WTC11 (cell line): Measurements from ENCODE around the gene DUSP2. TPM values are rescaled to one million over a fixed set of nuclear protein-coding genes. Genes with fewer than 3 reads are reported as not detected.

Experiments
- ATAC-seq: fragments of 200-7000 bp; cut with Tn5 transposase; 2 replicates; pipeline ENCODE4 v1.10.0; 2021; ENCODE audit warnings: mild to moderate bottlenecking, moderate library complexity
- CTCF ChIA-PET: fragments of 300-600 bp; sonication (Branson Sonifier 250); formaldehyde crosslinking; loops from one replicate; lab custom pipeline; 2021; ENCODE audit warnings: antibody characterized with exemption; lab: Charles Lee
- POLR2A ChIA-PET: fragments of 350-600 bp; sonication (Branson Sonifier 250); formaldehyde crosslinking; loops from one replicate; lab custom pipeline; 2021; ENCODE audit warnings: antibody characterized with exemption; lab: Charles Lee
- DNase-seq: peaks from one replicate; pipeline ENCODE4 v3.0.0; 2021; ENCODE audit warnings: low spot score
- H3K27ac Mint-ChIP-seq: 2 replicates; pipeline ENCODE4 v1.8.0; 2021; ENCODE audit warnings: mixed read lengths
- H3K27me3 Mint-ChIP-seq: 2 replicates; pipeline ENCODE4 v1.8.0; 2021; ENCODE audit warnings: low read depth, mild to moderate bottlenecking, moderate library complexity, mixed read lengths
- H3K36me3 Mint-ChIP-seq: 2 replicates; pipeline ENCODE4 v1.8.0; 2021; ENCODE audit warnings: mixed read lengths
- H3K4me1 Mint-ChIP-seq: 2 replicates; pipeline ENCODE4 v1.8.0; 2022; ENCODE audit warnings: mixed read lengths
- H3K4me3 Mint-ChIP-seq: 2 replicates; pipeline ENCODE4 v1.8.0; 2021; ENCODE audit warnings: mild to moderate bottlenecking, moderate library complexity, mixed read lengths
- H3K9me3 Mint-ChIP-seq: 2 replicates; pipeline ENCODE4 v1.8.0; 2021; ENCODE audit warnings: mixed read lengths
- ATF3 ChIP-seq: sonication (generic); formaldehyde crosslinking; conservative IDR thresholded peaks from 2 replicates; pipeline ENCODE4 v1.8.1; 2022; ENCODE audit warnings: mild to moderate bottlenecking, missing genetic modification reagents
- CREM ChIP-seq: sonication (generic); formaldehyde crosslinking; IDR thresholded peaks from 2 replicates; pipeline ENCODE4 v1.8.1; 2022; ENCODE audit warnings: mild to moderate bottlenecking, missing genetic modification reagents, moderate library complexity
- ELF4 ChIP-seq: sonication (generic); formaldehyde crosslinking; IDR thresholded peaks from 2 replicates; pipeline ENCODE4 v1.8.1; 2022; ENCODE audit warnings: low read depth, mild to moderate bottlenecking, moderate library complexity, missing genetic modification reagents
- ERG ChIP-seq: fragments of 250-450 bp; sonication (Bioruptor Pico); IDR thresholded peaks from 2 replicates; pipeline ENCODE4 v1.8.0; 2021; ENCODE audit warnings: mild to moderate bottlenecking
- ESRRA ChIP-seq: sonication (generic); formaldehyde crosslinking; IDR thresholded peaks from 2 replicates; pipeline ENCODE4 v1.8.1; 2022; ENCODE audit warnings: mild to moderate bottlenecking, missing genetic modification reagents, borderline replicate concordance
- HMGA2 ChIP-seq: fragments of 250-450 bp; sonication (Bioruptor Pico); IDR thresholded peaks from 2 replicates; pipeline ENCODE4 v1.4.0; 2021; ENCODE audit warnings: mild to moderate bottlenecking, moderate library complexity
- KAT7 ChIP-seq: sonication (generic); formaldehyde crosslinking; IDR thresholded peaks from 2 replicates; pipeline ENCODE4 v1.8.1; 2023; ENCODE audit warnings: missing genetic modification reagents, mild to moderate bottlenecking, borderline replicate concordance
- NFE2L1 ChIP-seq: sonication (generic); formaldehyde crosslinking; IDR thresholded peaks from 2 replicates; pipeline ENCODE4 v1.8.1; 2023; ENCODE audit warnings: missing genetic modification reagents
- NR3C1 ChIP-seq: sonication (generic); formaldehyde crosslinking; conservative IDR thresholded peaks from 2 replicates; pipeline ENCODE4 v1.8.1; 2023; ENCODE audit warnings: low read depth, mild to moderate bottlenecking, missing genetic modification reagents
- PREB ChIP-seq: sonication (generic); formaldehyde crosslinking; IDR thresholded peaks from 2 replicates; pipeline ENCODE4 v1.8.1; 2022; ENCODE audit warnings: mild to moderate bottlenecking, missing genetic modification reagents, moderate library complexity, borderline replicate concordance
- TCF7 ChIP-seq: sonication (generic); formaldehyde crosslinking; IDR thresholded peaks from 2 replicates; pipeline ENCODE4 v1.8.0; 2022; ENCODE audit warnings: mild to moderate bottlenecking, low read depth, missing genetic modification reagents, moderate library complexity
- TP53 ChIP-seq: sonication (generic); formaldehyde crosslinking; IDR thresholded peaks from 2 replicates; pipeline ENCODE4 v1.8.1; 2023; ENCODE audit warnings: mild to moderate bottlenecking, missing genetic modification reagents
- ZNF138 ChIP-seq: sonication (generic); formaldehyde crosslinking; conservative IDR thresholded peaks from 2 replicates; pipeline ENCODE4 v1.8.1; 2022; ENCODE audit warnings: mild to moderate bottlenecking, moderate library complexity, missing genetic modification reagents
- ZNF281 ChIP-seq: sonication (generic); formaldehyde crosslinking; IDR thresholded peaks from 2 replicates; pipeline ENCODE4 v1.8.0; 2023; ENCODE audit warnings: mild to moderate bottlenecking, missing genetic modification reagents
- ZNF317 ChIP-seq: sonication (generic); formaldehyde crosslinking; IDR thresholded peaks from 2 replicates; pipeline ENCODE4 v1.8.1; 2023; ENCODE audit warnings: low read depth, mild to moderate bottlenecking, moderate library complexity, missing genetic modification reagents, borderline replicate concordance
- total RNA-seq: library from RNA; stranded (reverse); gene quantifications from 3 replicates; pipeline ENCODE4 v1.2.3, GENCODE V29; 2021
- TF ChIP-seq, protein P1 (sequence below): sonication (generic); formaldehyde crosslinking; IDR thresholded peaks from 2 replicates; pipeline ENCODE4 v1.8.1; 2023; ENCODE audit warnings: mild to moderate bottlenecking, moderate library complexity, missing genetic modification reagents
- TF ChIP-seq, protein P2 (sequence below): fragments of 250-450 bp; sonication (Bioruptor Pico); IDR thresholded peaks from 2 replicates; pipeline ENCODE4 v1.9.0; 2021; ENCODE audit warnings: mild to moderate bottlenecking
- TF ChIP-seq, protein P3 (sequence below): sonication (generic); formaldehyde crosslinking; IDR thresholded peaks from 2 replicates; pipeline ENCODE4 v1.8.1; 2022; ENCODE audit warnings: low read depth, mild to moderate bottlenecking, moderate library complexity, missing genetic modification reagents, borderline replicate concordance
- TF ChIP-seq, protein P4 (sequence below): sonication (generic); formaldehyde crosslinking; IDR thresholded peaks from 2 replicates; pipeline ENCODE4 v1.8.0; 2022; ENCODE audit warnings: mild to moderate bottlenecking, missing genetic modification reagents

The DUSP2 gene
- total RNA-seq, 1 experiment from 2014 or later, result 4.7 TPM

DNA sequence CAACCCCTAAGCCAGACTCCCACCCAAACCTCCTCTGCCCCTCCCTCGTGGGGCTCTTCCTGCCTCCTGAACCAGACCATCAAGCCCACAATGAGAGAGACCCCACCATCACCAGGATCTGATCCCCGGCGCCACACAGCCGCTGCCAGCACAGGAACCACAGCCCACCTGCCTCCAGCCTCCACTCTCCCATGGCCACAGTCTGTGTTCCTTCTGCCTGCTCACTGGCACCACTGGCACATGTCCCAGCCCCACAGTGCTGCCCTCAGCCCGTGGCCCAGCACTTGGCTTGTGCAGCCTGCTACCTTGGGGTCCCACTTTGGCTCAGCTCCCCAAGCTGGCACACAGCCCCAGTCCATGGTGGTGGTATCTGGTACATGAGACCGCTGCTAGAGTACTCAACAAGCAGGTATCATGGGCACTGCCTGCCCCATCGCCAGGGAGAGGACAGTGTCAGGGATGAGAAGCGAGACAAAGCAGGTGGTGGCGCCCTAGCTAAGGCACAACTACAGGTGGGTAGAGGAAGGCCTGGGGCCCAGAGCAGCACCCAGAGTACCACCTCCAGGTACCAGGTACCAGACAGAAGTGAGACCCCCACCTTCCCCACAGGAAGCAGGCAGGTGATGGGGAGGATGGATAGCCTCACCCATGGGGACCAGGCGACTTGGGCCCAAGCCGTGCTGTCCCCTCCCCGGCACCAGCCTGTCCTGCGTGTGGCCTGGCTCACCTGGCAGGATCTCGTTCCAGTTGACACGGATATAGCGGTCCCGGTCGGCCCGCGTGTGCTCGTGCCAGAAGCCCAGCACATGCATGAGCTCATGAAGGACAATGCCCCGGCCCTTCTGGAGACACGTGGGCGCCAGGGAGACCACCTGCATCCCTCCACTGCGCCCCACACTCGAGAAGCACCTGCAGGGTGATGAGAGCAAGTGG, 13.2 kb downstream of the DUSP2 start:
- Mint-ChIP-seq H3K36me3 (no peaks in the 10 kb centered on the region), H3K4me3 (no peak overlapping the region), H3K9me3 (no peaks in the 10 kb centered on the region), H3K27me3 (no peaks in the 10 kb centered on the region), H3K27ac (no peak overlapping the region), H3K4me1 (no peaks in the 10 kb centered on the region)
- ChIA-PET CTCF (interaction anchor here (1.6 to 2.5 kb wide), 2 partner anchors 15 kb away, joined by 7 to 10 read pairs; partner anchors contain the start of gene ADRA2B), POLR2A (no interaction called here)
- no peak for ATAC-seq
- DNase-seq, result no peak
- TF ChIP-seq PREB (no peak), ZNF138 (CRISPR knock-in tag) (no peak), ERG (CRISPR knock-in tag) (no peak), ELF4 (CRISPR knock-in tag) (no peak), HMGA2 (no peak), KAT7 (no peak), ZNF317 (CRISPR knock-in tag) (no peak), TP53 (CRISPR knock-in tag) (no peak), TCF7 (CRISPR knock-in tag) (no peak)
- TF ChIP-seq, protein P1, sequence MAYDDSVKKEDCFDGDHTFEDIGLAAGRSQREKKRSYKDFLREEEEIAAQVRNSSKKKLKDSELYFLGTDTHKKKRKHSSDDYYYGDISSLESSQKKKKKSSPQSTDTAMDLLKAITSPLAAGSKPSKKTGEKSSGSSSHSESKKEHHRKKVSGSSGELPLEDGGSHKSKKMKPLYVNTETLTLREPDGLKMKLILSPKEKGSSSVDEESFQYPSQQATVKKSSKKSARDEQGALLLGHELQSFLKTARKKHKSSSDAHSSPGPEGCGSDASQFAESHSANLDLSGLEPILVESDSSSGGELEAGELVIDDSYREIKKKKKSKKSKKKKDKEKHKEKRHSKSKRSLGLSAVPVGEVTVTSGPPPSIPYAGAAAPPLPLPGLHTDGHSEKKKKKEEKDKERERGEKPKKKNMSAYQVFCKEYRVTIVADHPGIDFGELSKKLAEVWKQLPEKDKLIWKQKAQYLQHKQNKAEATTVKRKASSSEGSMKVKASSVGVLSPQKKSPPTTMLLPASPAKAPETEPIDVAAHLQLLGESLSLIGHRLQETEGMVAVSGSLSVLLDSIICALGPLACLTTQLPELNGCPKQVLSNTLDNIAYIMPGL (CRISPR knock-in tag), result no peak
- TF ChIP-seq, protein P2, sequence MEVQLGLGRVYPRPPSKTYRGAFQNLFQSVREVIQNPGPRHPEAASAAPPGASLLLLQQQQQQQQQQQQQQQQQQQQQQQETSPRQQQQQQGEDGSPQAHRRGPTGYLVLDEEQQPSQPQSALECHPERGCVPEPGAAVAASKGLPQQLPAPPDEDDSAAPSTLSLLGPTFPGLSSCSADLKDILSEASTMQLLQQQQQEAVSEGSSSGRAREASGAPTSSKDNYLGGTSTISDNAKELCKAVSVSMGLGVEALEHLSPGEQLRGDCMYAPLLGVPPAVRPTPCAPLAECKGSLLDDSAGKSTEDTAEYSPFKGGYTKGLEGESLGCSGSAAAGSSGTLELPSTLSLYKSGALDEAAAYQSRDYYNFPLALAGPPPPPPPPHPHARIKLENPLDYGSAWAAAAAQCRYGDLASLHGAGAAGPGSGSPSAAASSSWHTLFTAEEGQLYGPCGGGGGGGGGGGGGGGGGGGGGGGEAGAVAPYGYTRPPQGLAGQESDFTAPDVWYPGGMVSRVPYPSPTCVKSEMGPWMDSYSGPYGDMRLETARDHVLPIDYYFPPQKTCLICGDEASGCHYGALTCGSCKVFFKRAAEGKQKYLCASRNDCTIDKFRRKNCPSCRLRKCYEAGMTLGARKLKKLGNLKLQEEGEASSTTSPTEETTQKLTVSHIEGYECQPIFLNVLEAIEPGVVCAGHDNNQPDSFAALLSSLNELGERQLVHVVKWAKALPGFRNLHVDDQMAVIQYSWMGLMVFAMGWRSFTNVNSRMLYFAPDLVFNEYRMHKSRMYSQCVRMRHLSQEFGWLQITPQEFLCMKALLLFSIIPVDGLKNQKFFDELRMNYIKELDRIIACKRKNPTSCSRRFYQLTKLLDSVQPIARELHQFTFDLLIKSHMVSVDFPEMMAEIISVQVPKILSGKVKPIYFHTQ (CRISPR knock-in tag), result no peak
- TF ChIP-seq, protein P3, sequence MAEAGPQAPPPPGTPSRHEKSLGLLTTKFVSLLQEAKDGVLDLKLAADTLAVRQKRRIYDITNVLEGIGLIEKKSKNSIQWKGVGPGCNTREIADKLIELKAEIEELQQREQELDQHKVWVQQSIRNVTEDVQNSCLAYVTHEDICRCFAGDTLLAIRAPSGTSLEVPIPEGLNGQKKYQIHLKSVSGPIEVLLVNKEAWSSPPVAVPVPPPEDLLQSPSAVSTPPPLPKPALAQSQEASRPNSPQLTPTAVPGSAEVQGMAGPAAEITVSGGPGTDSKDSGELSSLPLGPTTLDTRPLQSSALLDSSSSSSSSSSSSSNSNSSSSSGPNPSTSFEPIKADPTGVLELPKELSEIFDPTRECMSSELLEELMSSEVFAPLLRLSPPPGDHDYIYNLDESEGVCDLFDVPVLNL (CRISPR knock-in tag), result no peak
- TF ChIP-seq, protein P4, sequence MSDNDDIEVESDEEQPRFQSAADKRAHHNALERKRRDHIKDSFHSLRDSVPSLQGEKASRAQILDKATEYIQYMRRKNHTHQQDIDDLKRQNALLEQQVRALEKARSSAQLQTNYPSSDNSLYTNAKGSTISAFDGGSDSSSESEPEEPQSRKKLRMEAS (CRISPR knock-in tag), result no peak

GRCh38 chr2:96131152-96131812, 14.0 kb downstream of the DUSP2 start:
- no peaks in the 10 kb centered on the region for H3K4me1 Mint-ChIP-seq
- CTCF ChIA-PET, result interaction anchor here (1.1 to 1.6 kb wide), 2 partner anchors 14 to 18 kb away, joined by 5 to 7 read pairs; no protein-coding TSS in a partner anchor
- TF ChIP-seq CREM (CRISPR knock-in tag) (no peak), ESRRA (CRISPR knock-in tag) (no peak), ZNF317 (CRISPR knock-in tag) (no peak), NR3C1 (CRISPR knock-in tag) (no peak), ATF3 (CRISPR knock-in tag) (no peak), ELF4 (CRISPR knock-in tag) (no peak), NFE2L1 (CRISPR knock-in tag) (no peak), ZNF281 (no peak)

More at GRCh38 chr2:96131152-96131812, 14.0 kb downstream of the DUSP2 start:
- Mint-ChIP-seq H3K4me3 (no peak overlapping the region), H3K27me3 (no peaks in the 10 kb centered on the region), H3K36me3 (no peaks in the 10 kb centered on the region), H3K27ac (no peak overlapping the region), H3K9me3 (no peaks in the 10 kb centered on the region)
- DNase-seq, result no peak
- POLR2A ChIA-PET, result no interaction called here
- no peak for ATAC-seq
